IMR-90 (cell line): ENCODE measurements around the gene RAB3C. TPM values are rescaled to one million over a fixed set of nuclear protein-coding genes. Genes with fewer than 3 reads are reported as not detected.

ENCODE experiments used
- ATAC-seq: fragments of 200-7000 bp; cut with Tn5 transposase; 2 replicates; pipeline ENCODE4 v1.9.1; 2020; ENCODE audit warnings: low read depth, mild to moderate bottlenecking, moderate library complexity
- BruUV-seq: library from RNA; stranded (reverse); fragments of 400-500 nt; replicated peaks from 2 replicates; lab custom pipeline; 2021; lab: Mats Ljungman, UMichigan
- CTCF ChIA-PET: fragments of 300-600 bp; formaldehyde crosslinking; extraction: SDS; loops from one replicate; lab custom pipeline; 2021; ENCODE audit warnings: antibody characterized with exemption; lab: Yijun Ruan, JAX
- POLR2A ChIA-PET: fragments of 300-600 bp; sonication (Branson Sonifier 250); formaldehyde crosslinking; loops from one replicate; lab custom pipeline; 2022; ENCODE audit warnings: antibody characterized with exemption; ENCODE audit not compliant: unreplicated experiment; lab: Charles Lee
- DNase-seq: peaks from one replicate; pipeline ENCODE4 v3.0.0; 2013
- H2AFZ ChIP-seq: replicated peaks from 2 replicates; pipeline ENCODE3; 2013; ENCODE audit warnings: low read length, mild to moderate bottlenecking; ENCODE audit not compliant: poor library complexity
- H2AK5ac ChIP-seq: 2 replicates; pipeline ENCODE4 v1.6.1; 2013; ENCODE audit warnings: low read depth, low read length, inconsistent platforms
- H2AK9ac ChIP-seq: replicated peaks from 2 replicates; pipeline ENCODE3; 2013; ENCODE audit warnings: mild to moderate bottlenecking, low read depth, low read length, moderate library complexity; ENCODE audit not compliant: poor library complexity
- H2BK120ac ChIP-seq: 2 replicates; pipeline ENCODE4 v1.6.1; 2013; ENCODE audit warnings: low read depth, low read length, inconsistent platforms
- H2BK15ac ChIP-seq: 3 replicates; pipeline ENCODE4 v1.6.1; 2013; ENCODE audit warnings: low read depth, low read length, inconsistent platforms
- H2BK20ac ChIP-seq: 2 replicates; pipeline ENCODE4 v1.6.1; 2013; ENCODE audit warnings: low read depth, mild to moderate bottlenecking, inconsistent platforms, low read length, moderate library complexity
- H2BK5ac ChIP-seq: 2 replicates; pipeline ENCODE4 v1.6.1; 2013; ENCODE audit warnings: mild to moderate bottlenecking, low read depth, low read length, inconsistent platforms; ENCODE audit not compliant: poor library complexity, severe bottlenecking
- H3K14ac ChIP-seq: replicated peaks from 2 replicates; pipeline ENCODE4 v1.6.1; 2013; ENCODE audit warnings: low read depth, low read length, inconsistent platforms
- H3K18ac ChIP-seq: 2 replicates; pipeline ENCODE4 v1.6.1; 2013; ENCODE audit warnings: low read depth, low read length, control low read depth
- H3K23ac ChIP-seq: 2 replicates; pipeline ENCODE4 v1.6.1; 2013; ENCODE audit warnings: low read depth, low read length, inconsistent platforms
- H3K27ac ChIP-seq: 2 replicates; pipeline ENCODE4 v1.5.1; 2013; ENCODE audit warnings: mild to moderate bottlenecking, control low read depth, low read length; ENCODE audit not compliant: insufficient read depth
- H3K27me3 ChIP-seq: 2 replicates; pipeline ENCODE4 v1.6.1; 2013; ENCODE audit warnings: low read length; ENCODE audit not compliant: control insufficient read depth, insufficient read depth
- H3K36me3 ChIP-seq: 2 replicates; pipeline ENCODE4 v1.6.1; 2013; ENCODE audit warnings: low read length, mixed read lengths; ENCODE audit not compliant: control insufficient read depth, insufficient read depth
- H3K4ac ChIP-seq: 2 replicates; pipeline ENCODE4 v1.6.1; 2013; ENCODE audit warnings: low read depth, low read length, inconsistent platforms
- H3K4me1 ChIP-seq: 2 replicates; pipeline ENCODE4 v1.6.1; 2013; ENCODE audit warnings: low read length, mixed read lengths; ENCODE audit not compliant: control insufficient read depth, insufficient read depth
- H3K4me2 ChIP-seq: 2 replicates; pipeline ENCODE4 v1.6.1; 2013; ENCODE audit warnings: low read depth, mild to moderate bottlenecking, control low read depth, low read length, moderate library complexity
- H3K4me3 ChIP-seq: 2 replicates; pipeline ENCODE4 v1.5.1; 2013; ENCODE audit warnings: low read depth, mild to moderate bottlenecking, control low read depth, low read length, moderate library complexity; ENCODE audit not compliant: insufficient read depth
- H3K56ac ChIP-seq: 2 replicates; pipeline ENCODE4 v1.6.1; 2013; ENCODE audit warnings: low read length, inconsistent platforms; ENCODE audit not compliant: insufficient read depth; ENCODE audit errors: extremely low read depth
- H3K79me1 ChIP-seq, 2 experiments: 2 replicates each; pipeline ENCODE4 v1.6.1; 2013; ENCODE audit warnings: low read length in 2 of 2, inconsistent platforms in 1 of 2, low read depth in 1 of 2
- H3K9ac ChIP-seq: 2 replicates; pipeline ENCODE4 v1.6.1; 2013; ENCODE audit warnings: low read depth, low read length, control low read depth
- H3K9me1 ChIP-seq: 2 replicates; pipeline ENCODE4 v1.6.1; 2013; ENCODE audit warnings: low read length, inconsistent platforms; ENCODE audit not compliant: insufficient read depth
- H3K9me3 ChIP-seq: 2 replicates; pipeline ENCODE4 v1.6.1; 2013; ENCODE audit warnings: low read length; ENCODE audit not compliant: control insufficient read depth, insufficient read depth
- H4K20me1 ChIP-seq: 2 replicates; pipeline ENCODE4 v1.6.1; 2013; ENCODE audit warnings: low read length, inconsistent platforms; ENCODE audit not compliant: insufficient read depth
- H4K5ac ChIP-seq: 2 replicates; pipeline ENCODE4 v1.6.1; 2013; ENCODE audit warnings: mild to moderate bottlenecking, low read depth, low read length, control low read depth
- H4K8ac ChIP-seq, 2 experiments: 2 replicates each; pipeline ENCODE4 v1.6.1; 2013; ENCODE audit warnings: low read depth in 2 of 2, low read length in 2 of 2, control low read depth in 1 of 2, inconsistent platforms in 1 of 2
- H4K91ac ChIP-seq: 2 replicates; pipeline ENCODE4 v1.6.1; 2013; ENCODE audit warnings: low read depth, low read length, inconsistent platforms; ENCODE audit not compliant: insufficient read depth
- BHLHE40 ChIP-seq: fragments of 150-350 bp; IDR thresholded peaks from 2 replicates; pipeline ENCODE4 v1.6.1; 2016; ENCODE audit warnings: mild to moderate bottlenecking, low read depth, low read length
- CEBPB ChIP-seq: IDR thresholded peaks from 2 replicates; pipeline ENCODE4 v1.6.1; 2012; ENCODE audit warnings: low read depth, low read length, improper control_type of control experiment
- CHD1 ChIP-seq: IDR thresholded peaks from 2 replicates; pipeline ENCODE4 v1.6.1; 2012; ENCODE audit warnings: low read depth, low read length, improper control_type of control experiment
- FOS ChIP-seq: fragments of 150-350 bp; IDR thresholded peaks from 2 replicates; pipeline ENCODE4 v1.6.1; 2016; ENCODE audit warnings: low read depth, low read length
- MAFK ChIP-seq: IDR thresholded peaks from 2 replicates; pipeline ENCODE4 v1.6.1; 2012; ENCODE audit warnings: low read depth, low read length, improper control_type of control experiment
- MAZ ChIP-seq: IDR thresholded peaks from 2 replicates; pipeline ENCODE4 v1.6.1; 2012; ENCODE audit warnings: low read depth, mild to moderate bottlenecking, low read length, improper control_type of control experiment, moderate library complexity, borderline replicate concordance
- MXI1 ChIP-seq: IDR thresholded peaks from 2 replicates; pipeline ENCODE4 v1.6.1; 2012; ENCODE audit warnings: low read depth, mild to moderate bottlenecking, low read length, moderate library complexity, borderline replicate concordance
- NFE2L2 ChIP-seq: fragments of 150-350 bp; IDR thresholded peaks from 2 replicates; pipeline ENCODE4 v1.6.1; 2016; ENCODE audit warnings: low read depth, mild to moderate bottlenecking, low read length
- RAD21 ChIP-seq: IDR thresholded peaks from 2 replicates; pipeline ENCODE4 v1.6.1; 2012; ENCODE audit warnings: low read length, improper control_type of control experiment
- RCOR1 ChIP-seq: IDR thresholded peaks from 2 replicates; pipeline ENCODE4 v1.6.1; 2012; ENCODE audit warnings: mild to moderate bottlenecking, low read length, improper control_type of control experiment; ENCODE audit not compliant: insufficient replicate concordance
- RFX5 ChIP-seq: IDR thresholded peaks from 2 replicates; pipeline ENCODE4 v1.8.0; 2012; ENCODE audit warnings: low read depth, mild to moderate bottlenecking, low read length, moderate library complexity
- SMC3 ChIP-seq: fragments of 150-350 bp; IDR thresholded peaks from 2 replicates; pipeline ENCODE4 v1.6.1; 2016; ENCODE audit warnings: low read depth, mild to moderate bottlenecking, antibody characterized with exemption, low read length, moderate library complexity
- WGBS, 2 experiments: methylation state at CpG; one replicate each; pipeline versions ENCODE4 v1.1.5 to v1.1.7; 2013; ENCODE audit warnings: missing lambda C conversion rate in 2 of 2; ENCODE audit not compliant: insufficient read length in 1 of 2; ENCODE audit errors: extremely low coverage in 2 of 2; 5-methylcytosine and 5-hydroxymethylcytosine counted together
- dilution Hi-C: fragments of 300-500 bp; cut with HindIII; formaldehyde crosslinking; loops from one replicate; pipeline ENCODE4 v1.14.3; 2018; ENCODE audit warnings: low sequenced_read_pairs; ENCODE audit not compliant: unreplicated experiment
- in situ Hi-C: fragments of 300-500 bp; cut with MboI; formaldehyde crosslinking; loops from 3 replicates; pipeline ENCODE4 v1.14.3; 2019; ENCODE audit warnings: low sequenced_read_pairs, inconsistent platforms, mixed read lengths
- intact Hi-C: fragments of 100-400 bp; cut with micrococcal nuclease; formaldehyde crosslinking; loops from 2 replicates; pipeline ENCODE4 v1.10.0; 2022
- polyA plus RNA-seq, 3 experiments: library from polyadenylated mRNA; depleted of rRNA; stranded (reverse); fragments of >200 nt; gene quantifications; 2 replicates each; pipeline ENCODE4 v1.2.3, GENCODE V29; 2012; ENCODE audit warnings: low replicate concordance in 1 of 3
- total RNA-seq: library from RNA; depleted of rRNA; stranded (reverse); fragments of >200 nt; gene quantifications from 2 replicates; pipeline ENCODE4 v1.2.3, GENCODE V29; 2012
- TF ChIP-seq, protein P1 (sequence below): fragments of 150-350 bp; IDR thresholded peaks from 2 replicates; pipeline ENCODE4 v1.6.1; 2016; ENCODE audit warnings: low read depth, mild to moderate bottlenecking, low read length, moderate library complexity, borderline replicate concordance
- TF ChIP-seq, protein P2 (sequence below): conservative IDR thresholded peaks from 2 replicates; pipeline ENCODE4 v1.5.1; 2012; ENCODE audit warnings: mild to moderate bottlenecking, low read depth, low read length, improper control_type of control experiment
- TF ChIP-seq, protein P3 (sequence below): fragments of 150-350 bp; IDR thresholded peaks from 2 replicates; pipeline ENCODE4 v1.6.1; 2017; ENCODE audit warnings: mild to moderate bottlenecking, antibody characterized with exemption, low read length, low read depth

Gene RAB3C
- total and polyA plus RNA-seq, 2 of the 4 experiments (the other 2 are of a cell fraction): not detected

DNA sequence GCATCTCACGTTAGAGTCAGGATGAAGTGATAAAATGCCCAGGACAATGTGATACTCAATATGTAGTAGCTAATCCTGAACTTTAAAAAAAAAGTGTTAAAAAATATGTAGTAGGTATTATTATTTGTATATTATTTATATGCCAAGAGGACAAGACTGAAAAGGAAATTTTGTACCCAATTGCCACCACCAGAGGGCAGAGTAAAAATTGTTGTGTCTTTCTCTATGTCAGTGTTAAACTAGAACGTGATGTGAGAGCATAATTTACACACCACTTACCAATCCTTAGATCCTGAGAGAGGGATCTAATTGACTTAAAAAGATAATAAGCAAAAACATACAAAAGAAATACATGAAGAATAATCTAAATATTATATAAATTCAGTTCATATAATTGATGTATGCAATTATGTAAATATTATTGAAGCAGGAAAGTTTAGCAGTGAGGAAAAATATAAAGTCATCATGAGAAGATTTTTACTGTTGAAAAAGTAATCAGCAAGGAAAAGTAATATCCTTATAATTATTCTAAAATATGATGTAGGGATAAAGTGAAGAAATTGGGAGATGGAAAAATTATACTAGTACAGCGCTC is 288.9 kb downstream of the RAB3C start:
- Histone ChIP-seq H2BK120ac (no peak overlapping the region), H2BK5ac (no peak overlapping the region), H4K20me1 (no peaks in the 10 kb centered on the region), H2AFZ (no peak overlapping the region), H3K4ac (no peak overlapping the region), H2BK20ac (no peak overlapping the region), H3K18ac (no peak overlapping the region), H3K4me3 (no peak overlapping the region), H3K56ac (no peak overlapping the region), H4K91ac (no peak overlapping the region), H3K4me1 (no peaks in the 10 kb centered on the region), H2AK9ac (no peak overlapping the region), H3K9ac (no peak overlapping the region), H3K9me1 (no peaks in the 10 kb centered on the region), H3K36me3 (no peaks in the 10 kb centered on the region), H3K27me3 (peaks cover 2% of the 10 kb centered on the region; the same call in 1 of the 2 replicates), H3K4me2 (no peak overlapping the region), H4K5ac (no peak overlapping the region), H3K23ac (no peak overlapping the region), H2AK5ac (no peak overlapping the region), H3K27ac (no peak overlapping the region), H4K8ac (no peak overlapping the region), H3K14ac (no peak overlapping the region), H3K9me3 (no peaks in the 10 kb centered on the region), H2BK15ac (no peak overlapping the region), H3K79me1 (no peaks in the 10 kb centered on the region)
- ChIA-PET CTCF (interaction anchor here (1.0 kb wide), 1 partner anchor 20 kb away, joined by 4 read pairs; no protein-coding TSS in a partner anchor), POLR2A (no interaction called here)
- peak; percentile 57; the same call in 1 of the 2 replicates for ATAC-seq
- in situ Hi-C loops: no loop called here
- dilution Hi-C loops: no loop called here
- peak; percentile 36 for DNase-seq
- BruUV-seq: no TSS peak
- no CpG with 5 or more reads among the region's 3 CpGs for WGBS, 2 experiments
- TF ChIP-seq MAZ (no peak), RCOR1 (no peak), NFE2L2 (no peak), RFX5 (no peak), MAFK (no peak), SMC3 (peak; percentile 38; the same call in 1 of the 2 replicates), CEBPB (no peak), RAD21 (peak; percentile 17; the same call in 1 of the 2 replicates), FOS (no peak), CHD1 (no peak), MXI1 (no peak), BHLHE40 (no peak)
- TF ChIP-seq, protein P1, sequence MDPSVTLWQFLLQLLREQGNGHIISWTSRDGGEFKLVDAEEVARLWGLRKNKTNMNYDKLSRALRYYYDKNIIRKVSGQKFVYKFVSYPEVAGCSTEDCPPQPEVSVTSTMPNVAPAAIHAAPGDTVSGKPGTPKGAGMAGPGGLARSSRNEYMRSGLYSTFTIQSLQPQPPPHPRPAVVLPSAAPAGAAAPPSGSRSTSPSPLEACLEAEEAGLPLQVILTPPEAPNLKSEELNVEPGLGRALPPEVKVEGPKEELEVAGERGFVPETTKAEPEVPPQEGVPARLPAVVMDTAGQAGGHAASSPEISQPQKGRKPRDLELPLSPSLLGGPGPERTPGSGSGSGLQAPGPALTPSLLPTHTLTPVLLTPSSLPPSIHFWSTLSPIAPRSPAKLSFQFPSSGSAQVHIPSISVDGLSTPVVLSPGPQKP: no peak
- TF ChIP-seq, protein P2, sequence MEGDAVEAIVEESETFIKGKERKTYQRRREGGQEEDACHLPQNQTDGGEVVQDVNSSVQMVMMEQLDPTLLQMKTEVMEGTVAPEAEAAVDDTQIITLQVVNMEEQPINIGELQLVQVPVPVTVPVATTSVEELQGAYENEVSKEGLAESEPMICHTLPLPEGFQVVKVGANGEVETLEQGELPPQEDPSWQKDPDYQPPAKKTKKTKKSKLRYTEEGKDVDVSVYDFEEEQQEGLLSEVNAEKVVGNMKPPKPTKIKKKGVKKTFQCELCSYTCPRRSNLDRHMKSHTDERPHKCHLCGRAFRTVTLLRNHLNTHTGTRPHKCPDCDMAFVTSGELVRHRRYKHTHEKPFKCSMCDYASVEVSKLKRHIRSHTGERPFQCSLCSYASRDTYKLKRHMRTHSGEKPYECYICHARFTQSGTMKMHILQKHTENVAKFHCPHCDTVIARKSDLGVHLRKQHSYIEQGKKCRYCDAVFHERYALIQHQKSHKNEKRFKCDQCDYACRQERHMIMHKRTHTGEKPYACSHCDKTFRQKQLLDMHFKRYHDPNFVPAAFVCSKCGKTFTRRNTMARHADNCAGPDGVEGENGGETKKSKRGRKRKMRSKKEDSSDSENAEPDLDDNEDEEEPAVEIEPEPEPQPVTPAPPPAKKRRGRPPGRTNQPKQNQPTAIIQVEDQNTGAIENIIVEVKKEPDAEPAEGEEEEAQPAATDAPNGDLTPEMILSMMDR: peak; percentile 53
- TF ChIP-seq, protein P3, sequence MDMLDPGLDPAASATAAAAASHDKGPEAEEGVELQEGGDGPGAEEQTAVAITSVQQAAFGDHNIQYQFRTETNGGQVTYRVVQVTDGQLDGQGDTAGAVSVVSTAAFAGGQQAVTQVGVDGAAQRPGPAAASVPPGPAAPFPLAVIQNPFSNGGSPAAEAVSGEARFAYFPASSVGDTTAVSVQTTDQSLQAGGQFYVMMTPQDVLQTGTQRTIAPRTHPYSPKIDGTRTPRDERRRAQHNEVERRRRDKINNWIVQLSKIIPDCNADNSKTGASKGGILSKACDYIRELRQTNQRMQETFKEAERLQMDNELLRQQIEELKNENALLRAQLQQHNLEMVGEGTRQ: no peak
- intact Hi-C loops: no loop called here
